HL-60 (cell line): Measurements from ENCODE around the gene RAB12.

Experiments
- DNase-seq, 2 experiments: peaks; one replicate each; pipeline ENCODE4 v3.0.0-alpha.2; 2010 to 2020; ENCODE audit warnings: low read depth in 1 of 2, low spot score in 1 of 2
- H3K27ac ChIP-seq: fragments of 250-450 bp; sonication (Bioruptor Pico); replicated peaks from 2 replicates; pipeline ENCODE4 v1.5.1; 2020; ENCODE audit warnings: mild to moderate bottlenecking, moderate library complexity
- H3K27me3 ChIP-seq: fragments of 250-450 bp; sonication (Bioruptor Pico); 2 replicates; pipeline ENCODE4 v1.5.1; 2021; ENCODE audit warnings: mild to moderate bottlenecking, moderate library complexity; ENCODE audit not compliant: insufficient read depth, poor library complexity, severe bottlenecking
- H3K4me3 ChIP-seq: replicated peaks from 2 replicates; pipeline ENCODE4 v1.5.1; 2011; ENCODE audit warnings: mild to moderate bottlenecking, control low read depth, low read length; ENCODE audit not compliant: insufficient read depth
- CTCF ChIP-seq: IDR thresholded peaks from one replicate; pipeline ENCODE4 v1.5.1; 2011; ENCODE audit warnings: low read length, control low read depth, inconsistent platforms; ENCODE audit not compliant: insufficient read depth
- GABPA ChIP-seq: IDR thresholded peaks from 2 replicates; pipeline ENCODE4 v1.6.1; 2012; ENCODE audit warnings: low read depth
- POLR2AphosphoS5 ChIP-seq: IDR thresholded peaks from 2 replicates; pipeline ENCODE4 v1.6.1; 2012; ENCODE audit warnings: low read depth
- REST ChIP-seq: IDR thresholded peaks from 2 replicates; pipeline ENCODE4 v1.6.1; 2012; ENCODE audit warnings: low read depth; ENCODE audit not compliant: insufficient replicate concordance
- SPI1 ChIP-seq: IDR thresholded peaks from 2 replicates; pipeline ENCODE4 v1.6.1; 2012; ENCODE audit warnings: low read depth, mild to moderate bottlenecking, borderline replicate concordance

The RAB12 gene

DNA sequence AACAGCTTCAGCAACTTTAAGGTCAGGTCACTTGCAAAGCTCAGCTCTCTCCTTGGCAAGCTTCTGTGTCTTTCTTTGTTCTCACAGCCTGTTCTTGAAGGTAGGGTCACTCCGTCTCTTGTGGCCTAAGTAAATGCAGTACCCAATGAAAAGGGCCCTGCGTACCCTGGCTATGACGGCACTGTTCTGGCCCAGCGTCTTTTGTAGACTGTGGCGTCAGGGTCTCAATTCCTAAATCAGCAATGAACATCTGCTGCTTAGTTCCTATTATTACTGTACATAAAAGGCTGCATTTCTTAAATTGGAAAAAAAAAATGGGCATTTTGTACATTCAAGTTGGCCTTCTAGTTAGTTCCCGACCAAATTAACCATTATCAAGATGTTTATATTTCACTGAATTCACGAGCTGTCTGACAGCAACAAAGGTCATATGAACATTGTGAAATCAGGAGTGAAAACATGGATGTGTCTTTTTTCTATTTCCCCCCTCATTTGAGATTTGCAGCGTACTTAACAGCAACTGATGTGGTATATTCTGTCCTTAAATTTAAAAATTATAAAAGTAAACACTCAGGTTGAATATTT lies 79.1 kb downstream of the RAB12 start:
- TF ChIP-seq POLR2AphosphoS5, result no peak
- DNase-seq, result no peak
- Histone ChIP-seq H3K27me3 (peaks cover 3% of the 10 kb centered on the region), H3K4me3 (no peak overlapping the region), H3K27ac (no peak overlapping the region)

DNA sequence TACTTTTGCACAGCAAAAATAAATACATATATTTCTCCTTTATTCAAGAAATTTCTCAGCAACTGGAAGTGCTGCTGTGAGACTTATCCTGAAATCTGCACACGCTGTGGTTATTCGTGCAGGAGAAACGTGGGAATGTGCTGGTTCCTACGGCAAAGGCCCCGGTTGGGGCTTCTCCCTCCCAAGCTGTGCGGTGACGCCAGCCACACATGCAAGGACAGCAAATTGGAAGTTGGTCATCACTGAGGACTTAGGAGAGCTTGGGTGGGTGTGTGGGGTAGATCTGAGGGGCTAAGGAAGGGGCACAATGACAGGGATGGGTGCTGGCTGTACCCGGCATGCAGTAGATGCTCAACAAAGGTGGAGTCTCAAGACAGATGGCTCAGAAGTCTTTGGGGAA lies 79.6 kb downstream of the RAB12 start:
- no peak for DNase-seq
- TF ChIP-seq POLR2AphosphoS5 (no peak), REST (no peak), GABPA (no peak), SPI1 (no peak), CTCF (no peak)
- peaks cover 3% of the 10 kb centered on the region for H3K27me3 ChIP-seq
- no peak overlapping the region for H3K27ac ChIP-seq
- H3K4me3 ChIP-seq, result no peak overlapping the region
